ENCODE data around the gene LMTK3. TPM values are rescaled to one million over a fixed set of nuclear protein-coding genes. Genes with fewer than 3 reads are reported as not detected.

LMTK3 gene
- total RNA-seq, 1 donor from 2014 or later, result 12.7 TPM

DNA sequence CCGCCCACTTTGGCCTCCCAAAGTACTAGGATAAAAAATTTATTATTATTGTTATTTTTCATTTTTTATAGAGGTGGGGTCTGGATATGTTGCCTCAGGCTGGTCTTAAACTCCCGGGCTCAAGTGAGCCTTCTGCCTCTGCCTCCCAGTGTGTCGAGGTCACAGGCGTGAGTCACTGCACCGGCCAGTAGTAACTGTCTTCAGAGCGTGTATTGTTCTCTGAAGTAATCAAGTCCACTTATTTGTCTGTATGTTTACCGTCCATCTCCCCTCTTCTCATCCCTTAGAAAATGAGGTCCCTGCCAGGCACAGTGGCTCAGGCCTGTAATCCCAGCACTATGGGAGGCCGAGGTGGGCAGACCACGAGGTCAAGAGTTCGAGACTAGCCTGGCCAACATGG is 22.1 kb upstream of the LMTK3 start:
- H3K4me3 Mint-ChIP-seq (ENCODE audit: low read depth), result no peak overlapping the region
- H3K36me3 Mint-ChIP-seq (ENCODE audit: insufficient read depth), result no peaks in the 10 kb centered on the region
- peaks cover 7% of the 10 kb centered on the region for H3K27me3 Mint-ChIP-seq
- TF ChIP-seq, protein P1, sequence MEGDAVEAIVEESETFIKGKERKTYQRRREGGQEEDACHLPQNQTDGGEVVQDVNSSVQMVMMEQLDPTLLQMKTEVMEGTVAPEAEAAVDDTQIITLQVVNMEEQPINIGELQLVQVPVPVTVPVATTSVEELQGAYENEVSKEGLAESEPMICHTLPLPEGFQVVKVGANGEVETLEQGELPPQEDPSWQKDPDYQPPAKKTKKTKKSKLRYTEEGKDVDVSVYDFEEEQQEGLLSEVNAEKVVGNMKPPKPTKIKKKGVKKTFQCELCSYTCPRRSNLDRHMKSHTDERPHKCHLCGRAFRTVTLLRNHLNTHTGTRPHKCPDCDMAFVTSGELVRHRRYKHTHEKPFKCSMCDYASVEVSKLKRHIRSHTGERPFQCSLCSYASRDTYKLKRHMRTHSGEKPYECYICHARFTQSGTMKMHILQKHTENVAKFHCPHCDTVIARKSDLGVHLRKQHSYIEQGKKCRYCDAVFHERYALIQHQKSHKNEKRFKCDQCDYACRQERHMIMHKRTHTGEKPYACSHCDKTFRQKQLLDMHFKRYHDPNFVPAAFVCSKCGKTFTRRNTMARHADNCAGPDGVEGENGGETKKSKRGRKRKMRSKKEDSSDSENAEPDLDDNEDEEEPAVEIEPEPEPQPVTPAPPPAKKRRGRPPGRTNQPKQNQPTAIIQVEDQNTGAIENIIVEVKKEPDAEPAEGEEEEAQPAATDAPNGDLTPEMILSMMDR (IDR thresholded peaks at IDR 0.05; ENCODE audit: unreplicated experiment), result no peak
- peaks cover 2% of the 10 kb centered on the region for H3K9me3 Mint-ChIP-seq (ENCODE audit: low read depth)
- no peak for DNase-seq (ENCODE audit: low spot score, unreplicated experiment)
- H3K4me1 Mint-ChIP-seq (ENCODE audit: low read depth), result peaks cover 4% of the 10 kb centered on the region
- H3K27ac Mint-ChIP-seq, result no peak overlapping the region

DNA sequence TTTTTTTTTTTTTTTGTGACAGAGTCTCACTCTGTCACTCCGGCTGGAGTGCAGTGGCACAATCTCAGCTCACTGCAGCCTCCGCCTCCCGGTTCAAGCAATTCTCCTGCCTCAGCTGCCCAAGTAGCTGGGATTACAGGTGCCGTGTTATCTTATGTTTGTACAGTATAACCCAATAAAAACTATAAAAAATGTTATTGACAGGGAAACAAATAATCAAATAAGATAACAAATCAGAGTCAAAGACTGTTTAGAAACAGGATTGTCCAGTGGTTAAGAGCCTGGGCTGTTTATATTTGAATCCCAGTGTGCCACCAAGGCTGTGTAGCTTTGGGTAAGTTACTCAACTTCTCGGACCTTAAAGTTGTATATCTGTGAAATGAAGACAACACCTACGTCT is 19.1 kb upstream of the LMTK3 start:
- H3K27ac Mint-ChIP-seq, result no peak overlapping the region
- H3K9me3 Mint-ChIP-seq (ENCODE audit: low read depth), result peaks cover 8% of the 10 kb centered on the region
- peaks cover 4% of the 10 kb centered on the region for H3K4me1 Mint-ChIP-seq (ENCODE audit: low read depth)
- no peak overlapping the region for H3K4me3 Mint-ChIP-seq (ENCODE audit: low read depth)
- H3K27me3 Mint-ChIP-seq, result peaks cover 7% of the 10 kb centered on the region
- no peak for DNase-seq (ENCODE audit: low spot score, unreplicated experiment)
- no peaks in the 10 kb centered on the region for H3K36me3 Mint-ChIP-seq (ENCODE audit: insufficient read depth)
- TF ChIP-seq, protein P1 (IDR thresholded peaks at IDR 0.05; ENCODE audit: unreplicated experiment), result no peak

DNA sequence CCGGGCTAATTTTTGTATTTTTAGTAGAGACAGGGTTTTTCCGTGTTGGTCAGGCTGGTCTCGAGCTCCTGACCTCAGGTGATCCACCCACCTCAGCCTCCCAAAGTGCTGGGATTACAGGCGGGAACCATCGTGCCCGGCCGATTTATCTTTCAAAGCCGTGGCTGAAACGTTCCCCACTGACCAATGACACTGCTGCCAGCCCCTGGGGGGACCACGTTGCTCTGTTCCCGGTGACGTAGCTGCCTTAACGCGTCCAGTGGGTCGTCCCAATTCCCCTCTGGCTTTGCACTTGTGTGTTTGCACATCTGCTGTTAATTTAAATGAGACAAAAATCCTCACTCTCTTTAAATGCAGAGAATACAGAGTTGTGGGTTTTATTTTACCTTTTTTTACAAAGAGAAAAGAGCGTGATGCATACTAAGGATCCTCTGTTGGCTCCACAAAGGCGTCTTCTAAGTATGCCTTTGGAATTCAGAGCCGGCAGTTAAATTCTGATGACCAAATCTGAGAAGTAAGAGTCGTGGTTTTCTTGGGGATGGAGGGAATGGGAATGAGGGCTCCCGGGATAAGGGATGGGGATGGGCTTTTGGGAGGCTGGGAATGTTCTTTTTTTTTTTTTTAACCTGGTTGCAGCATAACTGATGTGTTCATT is 18.6 kb upstream of the LMTK3 start:
- TF ChIP-seq, protein P1 (IDR thresholded peaks at IDR 0.05; ENCODE audit: unreplicated experiment), result no peak
- Mint-ChIP-seq H3K36me3 (ENCODE audit: insufficient read depth) (no peaks in the 10 kb centered on the region), H3K4me3 (ENCODE audit: low read depth) (no peak overlapping the region), H3K9me3 (ENCODE audit: low read depth) (peaks cover 8% of the 10 kb centered on the region), H3K27ac (no peak overlapping the region), H3K4me1 (ENCODE audit: low read depth) (peaks cover 4% of the 10 kb centered on the region), H3K27me3 (peaks cover 7% of the 10 kb centered on the region)
- DNase-seq (ENCODE audit: low spot score, unreplicated experiment), result no peak

DNA sequence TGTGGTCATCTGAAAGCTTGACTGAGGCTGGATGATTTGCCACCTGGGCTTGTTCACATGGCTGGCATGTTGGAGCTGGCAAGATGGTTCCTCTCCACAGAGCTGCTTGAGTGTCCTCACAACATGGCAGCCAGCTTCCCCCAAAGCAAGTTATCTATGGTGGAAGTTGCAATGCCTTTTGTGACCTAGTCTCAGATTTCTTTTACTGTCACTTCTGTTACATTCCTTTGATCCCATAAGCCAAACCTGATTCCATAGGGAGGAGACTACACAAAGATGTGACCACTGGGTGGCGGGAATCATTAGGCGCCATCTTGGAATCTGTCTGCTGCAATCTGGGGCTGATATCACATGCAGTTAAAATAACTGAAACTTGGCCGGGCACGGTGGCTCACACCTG is 17.5 kb upstream of the LMTK3 start:
- peaks cover 1% of the 10 kb centered on the region for H3K36me3 Mint-ChIP-seq (ENCODE audit: insufficient read depth)

DNA sequence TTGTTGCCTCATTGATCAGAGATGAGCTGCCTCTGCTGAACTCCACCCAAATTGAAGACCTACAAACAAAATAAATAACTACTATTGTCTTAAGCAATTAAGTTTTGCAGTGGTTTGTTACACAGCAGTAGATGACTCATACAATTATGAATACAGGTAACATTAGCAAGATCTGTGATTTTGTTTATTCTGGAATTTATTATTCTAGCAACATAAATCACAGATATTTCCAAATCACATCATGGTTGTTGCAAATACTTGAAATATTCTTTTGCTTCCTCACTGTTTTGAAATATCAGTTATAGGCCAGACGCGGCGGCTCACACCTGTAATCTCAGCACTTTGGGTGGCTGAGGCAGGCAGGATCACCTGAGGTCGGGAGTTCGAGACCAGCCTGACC is 13.1 kb upstream of the LMTK3 start:
- peaks cover 14% of the 10 kb centered on the region for H3K9me3 Mint-ChIP-seq (ENCODE audit: low read depth)
- peaks cover 1% of the 10 kb centered on the region for H3K36me3 Mint-ChIP-seq (ENCODE audit: insufficient read depth)
- TF ChIP-seq, protein P1 (IDR thresholded peaks at IDR 0.05; ENCODE audit: unreplicated experiment), result no peak
- no peak overlapping the region for H3K27ac Mint-ChIP-seq
- H3K27me3 Mint-ChIP-seq, result no peaks in the 10 kb centered on the region
- H3K4me3 Mint-ChIP-seq (ENCODE audit: low read depth), result no peak overlapping the region
- H3K4me1 Mint-ChIP-seq (ENCODE audit: low read depth), result no peaks in the 10 kb centered on the region
- DNase-seq (ENCODE audit: low spot score, unreplicated experiment), result no peak

More for the DNA sequence above, 17.5 kb upstream of the LMTK3 start:
- H3K9me3 Mint-ChIP-seq (ENCODE audit: low read depth), result peaks cover 11% of the 10 kb centered on the region
- no peak overlapping the region for H3K27ac Mint-ChIP-seq
- DNase-seq (ENCODE audit: low spot score, unreplicated experiment), result no peak
- no peak overlapping the region for H3K4me3 Mint-ChIP-seq (ENCODE audit: low read depth)
- H3K4me1 Mint-ChIP-seq (ENCODE audit: low read depth), result peaks cover 4% of the 10 kb centered on the region
- H3K27me3 Mint-ChIP-seq, result peaks cover 7% of the 10 kb centered on the region
- TF ChIP-seq, protein P1 (IDR thresholded peaks at IDR 0.05; ENCODE audit: unreplicated experiment), result no peak
